GM19397 (cell line): ENCODE data around the gene ATP2A3.
"Not testable (repeated sequence)": the region's sequence is repeated elsewhere in the genome, so short reads cannot be mapped to it uniquely, and the experiment has no call there.

Source experiments
- ATAC-seq: cut with Tn5 transposase; IDR thresholded peaks from one replicate; pipeline ENCODE4 v1.9.1; 2021; ENCODE audit warnings: mild to moderate bottlenecking, moderate library complexity; ENCODE audit not compliant: unreplicated experiment

The ATP2A3 gene

GRCh38 chr17:3992370-3992769, 28.1 kb upstream of the ATP2A3 start:
- ATAC-seq, result no peak

- not testable (repeated sequence) for ATAC-seq
These were observed 27.5 kb upstream of the ATP2A3 start for GRCh38 chr17:3991699-3992098.

- no peak for ATAC-seq
These were observed 26.3 kb upstream of the ATP2A3 start for GRCh38 chr17:3990386-3991127.

- ATAC-seq, result no peak
These were observed 25.0 kb upstream of the ATP2A3 start for GRCh38 chr17:3989041-3989886.

- no peak for ATAC-seq
These were observed 24.2 kb upstream of the ATP2A3 start for GRCh38 chr17:3988297-3989040.

- ATAC-seq, result no peak
These were observed 22.7 kb upstream of the ATP2A3 start for GRCh38 chr17:3986939-3987335.

- ATAC-seq, result no peak
These were observed 22.2 kb upstream of the ATP2A3 start for GRCh38 chr17:3986270-3986938.

GRCh38 chr17:3985846-3986245, 21.6 kb upstream of the ATP2A3 start:
- no peak for ATAC-seq

- no peak for ATAC-seq
These were observed 19.6 kb upstream of the ATP2A3 start for GRCh38 chr17:3983606-3984484.

GRCh38 chr17:3982541-3983017, 18.3 kb upstream of the ATP2A3 start:
- ATAC-seq, result no peak

- no peak for ATAC-seq
These were observed 17.9 kb upstream of the ATP2A3 start for GRCh38 chr17:3982113-3982512.

GRCh38 chr17:3981455-3981854, 17.2 kb upstream of the ATP2A3 start:
- ATAC-seq, result no peak

GRCh38 chr17:3980381-3981014, 16.3 kb upstream of the ATP2A3 start:
- no peak for ATAC-seq

GRCh38 chr17:3979290-3979611, 15.0 kb upstream of the ATP2A3 start:
- no peak for ATAC-seq

GRCh38 chr17:3978421-3979289, 14.4 kb upstream of the ATP2A3 start:
- ATAC-seq, result no peak

GRCh38 chr17:3977387-3977786, 13.2 kb upstream of the ATP2A3 start:
- ATAC-seq, result no peak

GRCh38 chr17:3976675-3977171, 12.5 kb upstream of the ATP2A3 start:
- ATAC-seq, result no peak

GRCh38 chr17:3974980-3975379, 10.7 kb upstream of the ATP2A3 start:
- ATAC-seq, result no peak
